Body of pancreas (tissue), 4 donors: ENCODE results near the gene ESPNL. TPM values are rescaled to one million over a fixed set of nuclear protein-coding genes. Genes with fewer than 3 reads are reported as not detected.
A peak's percentile ranks its signal among the peaks of the same experiment; 100 is the strongest.

ENCODE experiments used
- ATAC-seq: fragments of 150-250 bp; one replicate; pipeline ENCODE4 v1.9.1; 2016
- DNase-seq, 4 donors: peaks; one replicate each; pipeline ENCODE4 v3.0.0-alpha.2; 2019
- H3K27ac ChIP-seq, 4 donors: fragments of 200-600 bp; sonication (generic); 1 replicate in 3 of 4; 2 replicates in 1 of 4; pipeline versions ENCODE4 v1.5.1 to v1.6.1; 2016 to 2019; ENCODE audit warnings: mild to moderate bottlenecking in 1 of 4, mixed read lengths in 1 of 4, moderate library complexity in 1 of 4
- H3K27me3 ChIP-seq, 2 donors: fragments of 200-600 bp; sonication (generic); one replicate each; pipeline ENCODE4 v1.6.0; 2016; ENCODE audit warnings: mild to moderate bottlenecking in 1 of 2
- H3K36me3 ChIP-seq, 2 donors: fragments of 200-600 bp; sonication (generic); replicated peaks in 1 of 2; 2 replicates each; pipeline ENCODE4 v1.5.1; 2016; ENCODE audit warnings: low read depth in 2 of 2; ENCODE audit not compliant: insufficient read depth in 1 of 2
- H3K4me1 ChIP-seq: fragments of 200-600 bp; sonication (generic); one replicate; pipeline ENCODE4 v1.6.0; 2016
- H3K4me3 ChIP-seq, 2 donors: fragments of 200-600 bp; sonication (generic); 1 replicate in 1 of 2; 2 replicates in 1 of 2; pipeline ENCODE4 v1.5.1; 2016 to 2019
- H3K9me3 ChIP-seq, 3 donors: fragments of 200-600 bp; sonication (generic); 1 replicate in 2 of 3; 2 replicates in 1 of 3; pipeline ENCODE4 v1.5.1; 2016
- CTCF ChIP-seq, 7 experiments: fragments of 450-650 bp in 4 of 7; fragments of 200-600 bp in 3 of 7; sonication (generic) in 3 of 7; IDR thresholded peaks; one replicate each; pipeline ENCODE4 v1.5.1; 2016 to 2019; ENCODE audit warnings: antibody characterized with exemption in 7 of 7
- POLR2A ChIP-seq, 3 donors: fragments of 450-650 bp; IDR thresholded peaks; one replicate each; pipeline ENCODE4 v1.6.1; 2016; ENCODE audit warnings: antibody characterized with exemption in 3 of 3, mild to moderate bottlenecking in 2 of 3
- WGBS, 2 donors: methylation state at CpG; one replicate each; pipeline ENCODE4 v1.1.5; 2017; 5-methylcytosine and 5-hydroxymethylcytosine counted together
- intact Hi-C: fragments of 100-400 bp; cut with DNase I; formaldehyde crosslinking; loops from one replicate; pipeline ENCODE4 v1.15.1; 2023
- total RNA-seq, 2 donors: library from RNA; depleted of rRNA; stranded (reverse); fragments of >200 nt; gene quantifications; one replicate each; pipeline ENCODE4 v1.1.0, GENCODE V29; 2016

The ESPNL gene
- total RNA-seq, 2 donors from 2014 or later, result not detected

GRCh38 chr2:238119756-238120462, 19.8 kb downstream of the ESPNL start:
- intact Hi-C loops, result no loop called here
- 55 to 70% methylated on average over 9 to 14 of the region's 15 CpGs for WGBS, 2 donors
- TF ChIP-seq CTCF (IDR thresholded peaks at IDR 0.05) (no peak), POLR2A (IDR thresholded peaks at IDR 0.05) (no peak)
- no peak overlapping the region for H3K4me3 ChIP-seq
- no peaks in the 10 kb centered on the region for H3K27me3 ChIP-seq
- H3K4me1 ChIP-seq, result peaks cover 21% of the 10 kb centered on the region
- peak in 2 of 4 donors; percentile 36 to 41 for DNase-seq
- H3K9me3 ChIP-seq, result no peaks in the 10 kb centered on the region
- no peaks in the 10 kb centered on the region for H3K36me3 ChIP-seq
- ATAC-seq, result no peak
- no peak overlapping the region for H3K27ac ChIP-seq

DNA sequence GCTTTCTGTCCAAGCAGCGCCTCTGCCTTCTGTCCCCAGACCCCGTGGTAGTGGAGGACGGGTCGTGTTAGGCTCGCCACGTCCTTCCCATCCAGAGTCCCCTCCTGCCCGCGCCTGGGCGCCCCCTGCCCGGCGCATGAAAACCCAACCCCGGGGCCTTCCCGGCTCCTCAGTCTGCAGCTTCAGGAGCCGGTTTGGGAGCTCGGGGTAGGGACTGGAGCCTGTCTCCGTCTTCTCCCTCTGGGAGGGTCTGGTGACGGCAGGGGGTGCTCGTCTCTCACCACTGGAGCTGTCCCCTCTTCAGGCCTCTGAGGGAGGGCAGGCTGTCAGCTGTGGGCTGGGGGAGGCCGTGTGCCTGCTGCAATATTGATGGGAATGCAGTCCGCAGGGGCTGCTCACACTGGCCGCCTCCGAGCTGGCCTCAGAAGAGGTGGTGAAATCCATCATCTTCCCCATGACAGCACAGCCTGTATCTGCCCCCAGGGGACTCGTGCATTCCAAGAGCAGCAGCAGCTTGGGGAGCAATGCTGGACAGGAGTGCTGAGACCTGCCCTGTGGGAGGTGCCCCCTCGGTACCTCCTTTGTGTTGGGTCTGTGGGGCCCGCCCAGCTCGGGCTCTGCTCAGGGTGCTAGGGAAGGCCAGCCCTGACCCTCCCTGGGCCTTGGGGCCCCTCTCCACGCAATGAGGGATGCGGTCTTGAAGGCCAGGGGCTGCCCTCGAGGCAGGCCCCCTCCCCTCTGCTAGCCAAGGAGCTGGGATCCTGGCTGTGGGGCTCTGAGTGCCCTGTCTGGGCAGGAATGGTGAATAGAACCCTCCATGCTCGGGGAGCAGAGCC, 20.5 kb downstream of the ESPNL start:
- Histone ChIP-seq H3K4me3 (no peak overlapping the region), H3K9me3 (no peaks in the 10 kb centered on the region), H3K36me3 (no peaks in the 10 kb centered on the region), H3K27ac (no peak overlapping the region), H3K27me3 (no peaks in the 10 kb centered on the region), H3K4me1 (peaks cover 13% of the 10 kb centered on the region)
- no peak for ATAC-seq
- TF ChIP-seq POLR2A (IDR thresholded peaks at IDR 0.05) (no peak), CTCF (IDR thresholded peaks at IDR 0.05) (no peak)
- WGBS, 2 donors, result 58 to 75% methylated on average over 13 to 30 of the region's 30 CpGs
- no peak for DNase-seq
- intact Hi-C loops, result no loop called here

- no peak for DNase-seq
- H3K9me3 ChIP-seq, result no peaks in the 10 kb centered on the region
- H3K4me3 ChIP-seq, result no peak overlapping the region
- intact Hi-C loops, result no loop called here
- H3K4me1 ChIP-seq, result peaks cover 9% of the 10 kb centered on the region
- ATAC-seq, result no peak
- 84 to 96% methylated on average over 10 to 25 of the region's 27 CpGs for WGBS, 2 donors
- no peaks in the 10 kb centered on the region for H3K36me3 ChIP-seq
- TF ChIP-seq POLR2A (IDR thresholded peaks at IDR 0.05) (no peak), CTCF (IDR thresholded peaks at IDR 0.05) (no peak)
- H3K27ac ChIP-seq, result no peak overlapping the region
- no peaks in the 10 kb centered on the region for H3K27me3 ChIP-seq
Observed at GRCh38 chr2:238121511-238122286, 21.6 kb downstream of the ESPNL start.

DNA sequence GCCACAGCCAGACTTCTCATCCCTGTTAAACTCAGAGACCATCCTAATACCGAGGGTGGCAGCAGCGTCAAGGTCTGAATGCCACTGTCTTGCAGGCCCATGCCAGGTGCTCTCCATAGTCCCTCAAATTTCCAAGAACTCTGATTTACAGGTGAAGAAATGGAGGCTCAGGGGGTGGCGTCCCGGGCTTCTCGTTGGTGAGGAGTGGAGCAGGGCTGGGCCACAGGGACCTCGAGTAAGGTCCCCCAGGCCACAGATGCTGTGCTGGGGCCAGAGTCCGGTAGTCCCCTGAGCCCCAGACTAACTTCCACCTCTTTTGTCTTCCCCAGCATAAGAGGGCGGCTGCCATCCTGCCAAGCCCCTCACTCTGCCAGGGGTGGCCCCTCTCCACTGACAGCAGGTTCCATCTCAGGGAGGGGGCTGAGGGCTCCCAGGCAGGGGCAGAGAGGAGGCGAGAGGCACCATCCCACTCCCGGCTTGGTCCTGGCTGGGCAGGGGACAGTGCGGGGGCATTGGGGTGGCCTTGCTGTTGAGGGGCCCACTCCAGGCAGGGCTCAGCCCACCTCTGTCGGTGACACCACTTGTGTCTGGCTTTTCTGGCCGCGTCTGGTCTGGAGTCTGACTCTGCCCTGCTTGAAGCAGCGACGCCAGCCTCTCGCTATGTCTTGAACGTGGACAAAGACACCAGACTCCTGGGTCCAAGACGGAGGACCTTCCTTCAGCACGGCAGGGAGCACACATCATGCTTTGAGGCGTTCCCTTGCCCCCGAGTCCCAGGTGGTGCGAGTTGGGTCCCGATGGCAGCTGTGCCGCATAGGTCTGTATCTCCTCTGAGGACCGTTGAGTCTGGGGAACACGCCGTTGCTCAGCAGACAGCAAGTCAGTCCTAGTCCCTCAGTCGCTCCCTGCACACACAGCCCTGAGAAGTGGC, 22.4 kb downstream of the ESPNL start:
- Histone ChIP-seq H3K9me3 (no peaks in the 10 kb centered on the region), H3K27me3 (no peaks in the 10 kb centered on the region), H3K4me3 (no peak overlapping the region), H3K27ac (no peak overlapping the region), H3K4me1 (peaks cover 9% of the 10 kb centered on the region), H3K36me3 (no peaks in the 10 kb centered on the region)
- intact Hi-C loops, result no loop called here
- no peak for TF ChIP-seq CTCF (IDR thresholded peaks at IDR 0.05)
- no peak for TF ChIP-seq POLR2A (IDR thresholded peaks at IDR 0.05)
- 80 to 83% methylated on average over 1 to 29 of the region's 29 CpGs for WGBS, 2 donors
- ATAC-seq (no peak), DNase-seq (no peak)
